AG09309 (cell line): ENCODE results near the gene FAM200A.
A peak's percentile ranks its signal among the peaks of the same experiment; 100 is the strongest.
"Not testable (repeated sequence)": the region's sequence is repeated elsewhere in the genome, so short reads cannot be mapped to it uniquely, and the experiment has no call there.

Source experiments
- DNase-seq: peaks from one replicate; pipeline ENCODE4 v3.0.0-alpha.2; 2010; ENCODE audit warnings: low read depth
- H3K4me3 ChIP-seq: 2 replicates; pipeline ENCODE4 v1.5.1; 2011; ENCODE audit warnings: mild to moderate bottlenecking, low read depth, low read length, moderate library complexity; ENCODE audit not compliant: control insufficient read depth
- TF ChIP-seq, protein P1 (sequence below): IDR thresholded peaks from 2 replicates; pipeline ENCODE4 v1.5.1; 2011; ENCODE audit warnings: mild to moderate bottlenecking, low read depth, low read length, inconsistent platforms; ENCODE audit not compliant: insufficient read depth, control insufficient read depth; ENCODE audit errors: missing control alignments

Gene FAM200A

DNA sequence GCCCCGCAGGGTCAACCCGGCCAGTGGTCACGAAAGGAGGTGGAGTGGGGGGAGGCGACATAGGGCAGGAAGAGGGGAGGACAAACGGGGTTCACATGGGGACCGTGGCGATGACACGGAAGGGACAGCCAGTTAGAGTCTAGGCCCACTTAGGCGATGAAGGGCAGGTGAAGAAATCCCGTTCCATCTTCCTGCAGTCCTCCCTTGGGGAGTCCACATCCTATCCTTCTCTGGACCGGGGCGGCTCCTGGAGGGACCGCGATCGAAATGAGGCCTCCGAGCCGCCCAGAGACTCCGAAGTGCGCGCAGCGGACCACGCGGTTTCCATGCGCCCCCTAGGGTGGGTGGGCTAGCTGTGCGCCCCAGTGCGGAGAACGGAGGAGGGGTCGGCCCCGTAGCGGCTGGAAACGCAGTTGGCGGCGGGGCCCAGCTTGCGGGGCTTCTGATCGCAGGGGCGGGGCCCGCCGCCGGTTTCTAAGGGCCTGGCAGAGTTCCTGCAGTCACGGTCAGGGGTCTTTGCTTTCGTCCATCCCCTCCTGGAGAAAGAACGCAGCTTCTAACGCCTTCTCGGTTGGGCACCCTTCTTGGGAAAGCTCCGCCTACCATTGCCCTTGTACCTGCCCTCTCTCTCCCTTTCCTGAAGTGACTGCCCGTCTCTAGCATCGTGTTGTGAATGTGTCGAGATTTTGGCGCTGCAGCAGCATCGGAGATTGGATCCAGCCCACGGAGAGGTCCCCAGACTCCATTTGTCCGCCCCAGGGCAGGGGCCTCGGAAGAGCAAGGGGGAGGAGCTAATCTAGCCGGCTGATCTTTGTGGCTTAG lies 28.3 kb upstream of the FAM200A start:
- peak overlapping the region; percentile 64 for H3K4me3 ChIP-seq
- TF ChIP-seq, protein P1, sequence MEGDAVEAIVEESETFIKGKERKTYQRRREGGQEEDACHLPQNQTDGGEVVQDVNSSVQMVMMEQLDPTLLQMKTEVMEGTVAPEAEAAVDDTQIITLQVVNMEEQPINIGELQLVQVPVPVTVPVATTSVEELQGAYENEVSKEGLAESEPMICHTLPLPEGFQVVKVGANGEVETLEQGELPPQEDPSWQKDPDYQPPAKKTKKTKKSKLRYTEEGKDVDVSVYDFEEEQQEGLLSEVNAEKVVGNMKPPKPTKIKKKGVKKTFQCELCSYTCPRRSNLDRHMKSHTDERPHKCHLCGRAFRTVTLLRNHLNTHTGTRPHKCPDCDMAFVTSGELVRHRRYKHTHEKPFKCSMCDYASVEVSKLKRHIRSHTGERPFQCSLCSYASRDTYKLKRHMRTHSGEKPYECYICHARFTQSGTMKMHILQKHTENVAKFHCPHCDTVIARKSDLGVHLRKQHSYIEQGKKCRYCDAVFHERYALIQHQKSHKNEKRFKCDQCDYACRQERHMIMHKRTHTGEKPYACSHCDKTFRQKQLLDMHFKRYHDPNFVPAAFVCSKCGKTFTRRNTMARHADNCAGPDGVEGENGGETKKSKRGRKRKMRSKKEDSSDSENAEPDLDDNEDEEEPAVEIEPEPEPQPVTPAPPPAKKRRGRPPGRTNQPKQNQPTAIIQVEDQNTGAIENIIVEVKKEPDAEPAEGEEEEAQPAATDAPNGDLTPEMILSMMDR = peak; percentile 47
- DNase-seq = no peak

DNA sequence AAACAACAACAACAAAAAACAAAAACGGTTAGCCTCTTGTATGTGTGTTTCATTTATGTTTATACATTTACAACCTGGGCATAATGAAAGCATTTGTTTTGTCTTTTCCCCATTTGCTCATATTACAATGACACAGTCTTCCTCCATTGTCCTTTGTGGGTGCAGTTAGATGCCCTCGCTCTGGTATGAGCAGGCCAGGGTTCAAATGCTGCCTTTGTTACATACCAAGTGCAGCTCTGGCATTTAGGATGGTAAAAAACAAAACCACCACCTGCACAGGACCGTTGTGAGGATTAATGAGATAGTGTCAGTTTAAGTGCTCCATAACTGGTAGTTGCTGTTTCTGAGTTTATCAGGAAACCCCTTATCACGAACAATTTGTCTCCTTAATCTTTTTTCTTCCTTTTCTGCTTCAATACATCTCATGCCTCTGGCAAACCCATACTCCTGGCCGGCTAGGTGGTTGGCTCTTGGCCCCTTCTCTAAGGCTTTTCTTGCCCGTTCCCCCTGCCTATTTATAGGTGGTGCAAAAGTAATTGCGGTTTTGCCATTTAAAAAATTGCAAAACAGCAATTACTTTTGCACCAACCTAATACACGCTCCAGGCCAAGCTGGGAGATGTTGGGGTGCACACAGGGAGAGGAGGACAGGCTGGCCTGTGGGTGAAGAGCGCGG lies 27.5 kb upstream of the FAM200A start:
- H3K4me3 ChIP-seq = peak overlapping the region; percentile 64
- no peak for DNase-seq
- TF ChIP-seq, protein P1 = no peak

DNA sequence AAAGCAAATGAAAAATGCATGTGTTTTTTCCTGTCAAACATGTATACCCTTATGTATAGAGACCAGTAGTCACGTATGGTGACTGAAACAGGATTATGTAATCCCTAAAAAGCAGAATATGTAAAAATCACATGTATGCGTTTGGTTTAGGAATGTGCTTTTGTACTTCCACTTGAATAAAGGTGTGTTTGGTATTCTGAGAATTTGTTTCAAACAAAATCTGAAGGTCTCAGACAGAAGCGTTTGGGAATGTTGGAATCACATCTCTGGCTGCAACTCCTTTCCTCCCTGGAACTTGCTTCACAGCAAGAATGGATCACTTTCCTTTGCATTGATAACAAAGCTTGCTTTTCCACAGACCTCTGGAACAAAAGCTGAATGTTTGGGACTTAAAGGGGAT lies 24.3 kb upstream of the FAM200A start:
- H3K4me3 ChIP-seq = no peak overlapping the region
- TF ChIP-seq, protein P1 = no peak
- DNase-seq = no peak

DNA sequence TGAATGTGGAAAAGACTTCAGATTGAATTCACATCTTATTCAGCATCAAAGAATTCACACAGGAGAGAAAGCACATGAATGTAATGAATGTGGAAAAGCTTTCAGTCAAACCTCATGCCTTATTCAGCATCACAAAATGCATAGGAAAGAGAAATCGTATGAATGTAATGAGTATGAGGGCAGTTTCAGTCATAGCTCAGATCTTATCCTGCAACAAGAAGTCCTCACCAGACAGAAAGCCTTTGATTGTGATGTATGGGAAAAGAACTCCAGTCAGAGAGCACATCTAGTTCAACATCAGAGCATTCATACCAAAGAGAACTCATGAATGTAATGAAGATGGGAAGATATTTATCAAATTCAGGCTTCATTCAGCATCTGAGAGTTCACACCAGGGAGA lies 21.3 kb upstream of the FAM200A start:
- no peak overlapping the region for H3K4me3 ChIP-seq
- DNase-seq = no peak
- TF ChIP-seq, protein P1 = no peak

DNA sequence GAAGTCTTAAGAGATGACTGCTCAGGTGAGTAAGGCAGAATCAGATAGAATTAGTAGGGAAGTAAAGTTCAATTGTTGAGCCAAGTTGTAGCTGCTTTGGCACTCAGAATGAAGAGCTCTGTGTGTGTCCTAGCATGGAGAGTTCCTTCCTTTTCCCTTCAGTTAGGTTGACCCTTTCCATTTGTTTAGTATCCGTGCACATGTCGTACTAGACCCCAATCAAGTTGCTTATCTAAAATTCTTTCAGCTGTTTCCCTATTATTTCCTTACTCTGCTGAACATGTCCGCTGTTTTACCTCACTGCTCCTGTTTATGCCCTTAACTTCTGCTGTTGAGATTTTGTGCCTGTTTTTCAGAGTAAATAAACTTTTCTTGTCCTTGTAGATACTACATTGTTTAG lies 19.9 kb upstream of the FAM200A start:
- TF ChIP-seq, protein P1 = no peak
- H3K4me3 ChIP-seq = no peak overlapping the region
- DNase-seq = no peak

DNA sequence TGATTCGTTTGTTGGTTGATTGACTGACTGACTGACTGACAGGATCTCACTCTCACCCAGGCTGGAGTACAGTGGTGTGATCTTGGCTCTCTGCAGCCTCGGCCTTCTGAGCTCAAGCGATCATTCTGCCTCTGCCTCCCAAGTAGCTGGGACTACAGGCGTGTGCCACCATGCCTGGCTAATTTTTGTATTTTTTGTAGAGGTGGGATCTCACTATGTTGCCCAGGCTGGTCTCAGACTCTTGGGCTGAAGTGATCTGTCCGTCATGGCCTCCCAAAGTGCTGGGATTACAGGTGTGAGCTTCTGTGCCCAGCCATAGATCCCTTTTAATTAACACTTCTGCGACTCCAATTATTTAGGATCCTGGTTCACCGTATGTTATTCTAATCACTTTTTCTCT lies 16.9 kb upstream of the FAM200A start:
- not testable (repeated sequence) for H3K4me3 ChIP-seq, DNase-seq

DNA sequence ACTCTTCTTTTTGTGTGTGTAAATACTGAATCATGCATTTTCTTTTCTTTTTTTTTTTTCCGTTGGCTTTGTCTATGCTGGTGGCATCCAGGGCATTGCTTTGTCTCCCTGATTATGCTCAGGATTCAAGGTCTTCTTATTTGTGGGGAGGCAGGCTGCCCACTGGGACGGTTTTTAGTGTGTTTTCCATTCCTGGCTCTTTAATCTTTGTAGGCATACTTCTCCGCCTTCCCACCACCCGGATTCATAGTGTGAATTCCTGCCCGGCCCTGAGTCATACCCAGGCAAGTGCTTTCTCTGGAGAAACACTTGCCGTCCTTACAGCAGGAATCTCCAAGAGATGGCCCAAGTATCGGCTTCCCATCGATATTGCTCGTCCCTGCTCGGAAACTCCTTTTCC lies 11.7 kb upstream of the FAM200A start:
- DNase-seq = peak; percentile 48

More for the DNA sequence above, 11.7 kb upstream of the FAM200A start:
- no peak overlapping the region for H3K4me3 ChIP-seq
- TF ChIP-seq, protein P1 = no peak
